NCI-H2227 (cell line): ENCODE results near the gene SORBS1.

ENCODE experiments used
- DNase-seq: peaks from one replicate; lab custom pipeline; 2025; ENCODE audit not compliant: unreplicated experiment; lab: John Stamatoyannopoulos, UW

SORBS1 gene

GRCh38 chr10:95327367-95327766, 233.8 kb downstream of the SORBS1 start:
- no peak for DNase-seq

- no peak for DNase-seq
Observed at GRCh38 chr10:95326396-95326795, 234.8 kb downstream of the SORBS1 start.

DNA sequence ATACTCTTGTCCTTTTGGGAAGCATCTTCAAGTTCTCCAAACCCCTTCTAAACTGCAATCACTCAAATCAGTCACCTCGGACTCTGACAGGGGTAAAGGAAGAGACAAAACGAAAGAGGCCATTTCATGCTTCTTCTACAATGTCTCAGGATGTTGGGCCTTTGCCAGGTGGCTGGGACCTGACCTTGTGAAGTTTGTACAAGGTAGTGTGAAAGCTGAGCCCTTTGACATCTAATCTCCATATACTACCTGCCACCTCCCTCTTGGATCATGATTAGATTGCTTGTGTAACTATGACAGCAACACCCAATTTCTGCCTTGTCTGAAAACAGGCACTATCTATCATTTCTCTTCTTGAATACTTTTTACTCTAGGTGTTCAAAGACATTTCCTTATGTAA, 235.3 kb downstream of the SORBS1 start:
- no peak for DNase-seq

DNA sequence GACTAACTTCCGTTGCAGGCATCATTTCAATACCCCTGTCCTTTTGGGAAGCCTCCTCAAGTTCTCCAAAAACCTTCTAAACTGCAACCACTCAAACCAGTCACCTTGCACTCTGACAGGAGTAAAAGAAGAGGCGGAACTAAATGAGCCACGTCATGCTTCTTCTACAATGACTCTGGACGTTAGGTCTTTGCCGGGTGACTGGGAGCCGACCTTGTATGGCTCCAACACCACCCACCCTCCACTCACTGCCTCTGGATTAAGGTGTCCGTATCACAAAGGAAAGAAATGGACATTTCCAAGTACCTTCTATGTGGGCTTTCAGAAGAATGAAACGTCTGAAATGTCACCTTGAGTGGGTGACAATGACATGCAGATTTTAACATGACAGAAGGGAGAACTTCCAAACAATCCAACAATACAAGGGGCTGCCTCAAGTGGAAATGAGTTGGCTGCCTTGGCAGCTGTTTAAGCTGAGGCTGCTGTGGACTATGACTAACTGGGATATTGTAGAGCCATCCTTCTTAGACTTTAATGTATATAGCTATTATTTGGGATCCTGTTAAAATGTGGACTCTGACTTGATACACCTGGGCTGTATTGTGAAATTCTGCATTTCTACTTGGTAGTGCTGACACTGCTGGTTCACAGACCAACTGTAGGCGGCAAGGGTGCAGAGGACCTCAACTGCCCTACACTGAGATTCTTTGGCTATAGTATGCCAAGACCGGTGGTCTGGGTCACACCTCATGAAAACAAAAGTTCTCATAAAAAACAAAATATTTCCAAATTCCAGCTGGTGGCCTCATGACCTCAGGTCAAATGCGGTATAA, 236.5 kb downstream of the SORBS1 start:
- no peak for DNase-seq

DNA sequence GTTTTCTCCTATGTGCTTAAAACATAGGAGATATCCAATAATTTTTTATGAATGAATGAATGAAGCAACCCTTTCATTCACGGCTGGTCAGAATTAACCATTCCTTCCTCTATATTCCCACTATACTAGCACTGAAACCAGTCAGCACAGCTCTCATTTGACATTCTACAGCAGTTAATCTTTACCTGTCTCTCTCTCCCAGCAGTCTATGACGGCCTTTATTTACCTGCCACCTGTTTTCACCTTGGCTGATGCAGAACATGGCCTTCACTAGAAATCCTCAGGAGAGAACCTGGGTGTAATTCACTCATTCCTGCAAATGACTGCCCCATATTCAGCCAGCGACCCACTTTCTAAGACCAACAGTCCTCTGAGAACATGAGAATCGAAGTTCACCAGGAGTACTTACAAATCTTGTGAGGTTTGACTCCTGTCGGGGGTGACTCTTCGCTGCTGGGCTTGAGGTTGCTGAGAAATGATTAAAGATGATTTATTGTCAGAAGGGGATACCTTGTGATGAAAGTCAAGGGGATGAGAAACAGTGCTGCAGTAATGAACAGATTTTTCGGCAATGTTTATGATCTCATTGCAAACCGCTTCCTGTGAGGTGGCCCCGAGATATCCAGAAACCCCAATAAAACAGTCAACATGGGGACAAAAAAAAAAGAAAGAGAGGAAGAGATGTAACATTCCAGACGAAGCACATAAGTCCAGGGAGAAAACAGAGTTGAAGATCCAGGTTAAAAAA, 239.4 kb downstream of the SORBS1 start:
- no peak for DNase-seq

GRCh38 chr10:95319239-95319638, 241.9 kb downstream of the SORBS1 start:
- no peak for DNase-seq

DNA sequence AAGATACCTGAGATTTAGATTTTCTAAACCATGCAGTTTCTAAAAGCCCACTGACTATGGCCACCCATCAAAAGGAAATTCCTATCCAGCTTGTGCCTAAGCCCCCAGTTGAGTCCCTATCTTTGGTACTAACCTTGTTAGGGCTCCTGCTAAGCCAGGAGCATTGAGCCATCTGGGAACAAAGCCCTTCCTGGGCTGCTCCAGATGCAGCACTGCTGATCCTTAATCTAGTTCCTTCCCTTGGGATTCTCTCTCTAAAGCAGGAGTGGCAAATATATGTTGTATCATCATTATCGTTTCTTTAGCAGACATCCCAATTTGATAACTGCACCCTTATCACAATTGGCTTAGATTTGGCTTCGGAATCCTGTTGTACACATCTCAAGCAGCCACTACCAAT, 245.7 kb downstream of the SORBS1 start:
- no peak for DNase-seq

DNA sequence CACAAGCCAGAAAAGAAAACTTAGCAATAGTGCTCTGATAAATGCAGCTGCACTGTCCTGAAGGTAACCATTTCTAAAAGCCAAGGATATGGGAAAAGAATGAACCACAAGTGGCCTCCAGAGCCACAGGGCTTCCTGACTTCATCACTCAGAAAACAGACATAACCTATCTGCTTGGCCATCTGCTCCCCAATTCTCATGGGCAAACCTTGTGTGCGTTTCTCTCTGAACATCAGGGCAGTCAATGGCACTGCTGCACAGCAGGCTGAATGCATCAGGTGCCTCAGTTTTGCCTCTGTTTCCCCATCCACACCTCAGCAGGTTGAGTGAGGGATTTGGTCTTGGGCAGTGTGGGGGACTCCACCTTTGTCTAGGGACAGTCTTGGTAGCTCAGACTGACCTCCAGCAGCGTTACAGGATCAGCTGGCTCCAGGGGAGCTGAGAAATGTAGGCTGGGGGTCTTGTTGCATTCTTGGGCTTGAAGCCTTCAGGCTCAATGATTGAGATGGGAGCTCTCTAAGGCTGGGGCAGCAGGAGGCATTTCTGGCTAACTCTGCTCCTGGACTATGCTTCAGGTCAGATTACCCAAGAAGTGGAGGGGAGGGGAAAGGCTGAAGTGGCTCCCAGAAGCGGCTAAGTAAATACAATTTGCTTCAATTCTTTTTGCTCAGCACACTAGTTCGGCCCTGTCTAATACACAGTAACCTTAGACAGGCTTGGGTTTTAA, 246.8 kb downstream of the SORBS1 start:
- no peak for DNase-seq

DNA sequence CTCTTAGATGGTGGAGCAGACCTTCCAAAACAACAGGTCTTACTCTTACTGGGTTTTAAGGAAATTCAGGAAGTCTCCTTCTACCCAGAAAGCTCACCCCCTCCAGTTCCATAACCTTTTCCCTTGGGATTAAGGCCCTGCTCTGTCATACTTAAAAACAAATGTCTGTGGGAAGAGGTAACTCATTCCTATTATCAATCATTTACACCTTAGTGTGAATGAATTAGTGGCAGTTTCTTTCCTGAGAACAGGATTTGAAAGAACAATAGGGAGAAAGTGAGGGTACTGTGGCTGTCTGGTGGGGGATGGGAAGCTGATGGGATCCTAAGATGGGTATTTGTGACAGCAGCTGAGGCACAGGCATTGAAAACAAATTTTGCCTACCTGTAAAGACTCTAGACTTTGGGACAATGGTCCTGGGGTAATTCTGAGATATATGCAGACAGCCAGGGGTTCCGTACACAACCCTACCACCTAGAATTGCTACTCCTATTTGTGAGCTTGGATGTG, 248.1 kb downstream of the SORBS1 start:
- DNase-seq = no peak

DNA sequence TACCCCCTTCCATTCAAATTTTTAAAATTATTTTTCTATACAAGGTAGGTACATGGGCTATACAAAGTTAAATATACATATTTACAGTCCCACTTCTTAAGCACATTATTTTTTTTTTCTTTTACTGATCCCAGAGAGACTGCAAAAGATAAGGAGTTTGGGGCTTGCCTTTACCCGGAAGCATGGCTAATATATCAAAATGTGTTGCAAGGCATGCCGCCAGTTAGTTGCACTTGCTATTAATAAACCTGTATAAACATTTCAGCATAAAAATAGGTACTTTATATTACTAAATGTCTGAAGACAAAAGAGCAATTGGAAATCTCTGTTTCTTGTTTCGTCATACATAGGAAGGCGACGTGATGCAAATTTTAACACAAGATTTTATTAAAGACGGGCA, 248.9 kb downstream of the SORBS1 start:
- DNase-seq = no peak

DNA sequence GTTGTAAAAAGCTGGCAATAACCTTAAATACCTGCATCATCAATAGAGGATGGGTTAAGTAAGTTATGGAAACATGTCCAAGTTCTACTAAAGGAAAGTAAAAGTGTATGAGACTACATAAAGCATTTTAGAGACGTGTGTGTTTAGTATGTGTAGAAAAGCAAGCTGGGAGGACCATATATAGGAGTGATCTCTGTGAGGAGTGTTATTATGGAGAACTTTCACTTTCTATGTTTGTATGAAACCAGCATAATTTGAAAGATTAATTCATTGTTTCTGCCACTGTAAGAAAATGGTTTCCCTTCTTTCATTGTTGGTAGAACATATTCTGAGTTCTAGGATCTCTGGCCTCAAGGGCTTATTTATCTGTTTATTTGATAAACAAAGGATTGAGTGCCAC, 251.2 kb downstream of the SORBS1 start:
- DNase-seq = no peak

GRCh38 chr10:95308389-95309302, 252.5 kb downstream of the SORBS1 start:
- no peak for DNase-seq

DNA sequence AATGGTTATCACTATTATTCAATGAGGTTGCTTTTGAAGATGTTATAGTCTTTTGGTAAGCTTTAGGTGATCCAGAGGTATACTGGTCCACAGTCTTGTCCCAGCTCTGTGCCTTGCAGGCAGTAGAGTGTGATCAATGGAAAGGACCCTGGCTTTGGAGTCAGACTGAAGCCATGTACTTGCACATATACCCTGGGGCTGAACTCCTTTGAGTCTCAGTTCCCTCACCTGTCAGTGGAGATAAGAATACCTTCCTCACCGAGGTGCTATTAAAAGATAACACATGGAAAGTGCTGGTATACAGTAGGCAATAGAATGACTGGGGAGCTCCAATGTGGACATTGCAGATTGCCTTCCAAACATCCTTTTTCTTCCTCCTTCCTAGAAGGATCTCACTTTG, 254.3 kb downstream of the SORBS1 start:
- DNase-seq = no peak

DNA sequence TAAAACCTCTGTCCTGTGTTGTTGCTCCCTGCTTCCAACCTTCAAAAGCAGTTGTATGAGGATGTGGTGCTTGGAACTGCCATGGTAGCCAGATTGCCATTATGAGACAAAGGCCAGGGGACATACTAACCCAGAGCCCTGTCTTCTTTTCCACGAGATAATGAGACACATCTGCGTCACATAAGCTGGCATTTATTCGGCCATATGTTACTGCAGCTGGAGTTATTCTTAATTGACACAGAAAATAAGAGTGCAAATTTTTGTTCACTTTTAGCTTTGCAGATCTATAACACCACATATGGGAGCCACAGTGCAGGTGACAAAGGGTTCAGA, 254.9 kb downstream of the SORBS1 start:
- DNase-seq = no peak

GRCh38 chr10:95305606-95306317, 255.4 kb downstream of the SORBS1 start:
- DNase-seq = no peak

- no peak for DNase-seq
Observed at GRCh38 chr10:95304976-95305375, 256.2 kb downstream of the SORBS1 start.

- no peak for DNase-seq
Observed at GRCh38 chr10:95304463-95304862, 256.7 kb downstream of the SORBS1 start.

DNA sequence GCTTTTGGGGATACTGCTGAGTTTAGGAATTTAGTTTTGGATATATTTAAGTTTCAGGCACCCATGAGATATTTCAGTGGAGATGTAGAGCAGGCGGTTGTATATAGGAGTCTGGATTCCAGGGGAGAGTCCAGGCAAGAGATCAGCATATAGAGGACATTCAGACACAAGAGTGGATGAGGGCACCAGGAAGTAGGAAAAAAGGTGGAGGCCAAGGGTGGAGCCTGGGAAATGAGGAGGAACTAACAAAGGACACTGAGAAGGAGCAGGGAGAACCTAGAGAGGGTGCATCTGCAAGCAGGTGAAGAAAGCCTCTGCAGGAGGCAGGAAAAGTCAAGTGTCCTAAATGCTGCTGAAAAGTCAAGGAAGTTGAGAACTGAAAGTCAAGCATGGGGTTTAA, 257.2 kb downstream of the SORBS1 start:
- DNase-seq = no peak

GRCh38 chr10:95303535-95303934, 257.6 kb downstream of the SORBS1 start:
- DNase-seq = no peak

DNA sequence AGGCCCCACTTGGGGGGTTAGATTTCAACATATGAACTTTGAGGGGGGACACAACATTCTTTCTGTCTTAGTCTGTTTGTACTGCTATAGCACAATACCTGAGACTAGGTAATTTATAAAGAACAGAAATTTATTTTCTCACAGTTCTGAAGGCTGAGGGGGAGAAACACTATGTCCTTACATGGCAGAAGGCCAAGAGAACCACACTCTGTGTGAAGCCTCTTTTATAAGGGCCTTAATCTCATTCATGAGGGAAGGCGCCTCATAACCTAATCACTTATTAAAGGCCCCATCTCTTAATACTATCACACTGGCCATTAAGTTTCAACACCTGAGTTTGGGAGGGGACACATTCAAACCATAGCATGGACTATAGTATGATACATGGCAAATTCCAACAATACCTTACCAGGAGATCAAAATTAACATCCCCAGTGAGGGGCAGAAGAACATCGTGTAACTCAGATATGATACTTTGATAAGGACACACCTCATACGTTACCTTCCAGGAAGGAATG, 261.1 kb downstream of the SORBS1 start:
- no peak for DNase-seq
